Activated naive CD8-positive, alpha-beta T cell treated with anti-CD3 and anti-CD28 coated beads, Interleukin-2, amount 50 U/mL, for 24 hours (primary cell): ENCODE measurements around the gene OBI1.

Experiments
- ATAC-seq: fragments of 150-1000 bp; cut with Tn5 transposase; one replicate; pipeline ENCODE4 v1.10.0; 2021
- DNase-seq: peaks from one replicate; pipeline ENCODE4 v3.0.0; 2021
- H3K27ac Mint-ChIP-seq: one replicate; pipeline ENCODE4 v1.8.0; 2021; ENCODE audit warnings: mild to moderate bottlenecking, mixed read lengths
- H3K27me3 Mint-ChIP-seq: one replicate; pipeline ENCODE4 v1.8.0; 2021; ENCODE audit warnings: mixed read lengths
- H3K36me3 Mint-ChIP-seq: one replicate; pipeline ENCODE4 v1.8.0; 2021; ENCODE audit warnings: low read depth, mixed read lengths
- H3K4me1 Mint-ChIP-seq: one replicate; pipeline ENCODE4 v1.8.0; 2021; ENCODE audit warnings: mixed read lengths
- H3K4me3 Mint-ChIP-seq: one replicate; pipeline ENCODE4 v1.8.0; 2021; ENCODE audit warnings: mild to moderate bottlenecking, moderate library complexity, mixed read lengths
- H3K9me3 Mint-ChIP-seq: one replicate; pipeline ENCODE4 v1.8.0; 2021; ENCODE audit warnings: mixed read lengths

The OBI1 gene

GRCh38 chr13:78601874-78602560, 56.9 kb downstream of the OBI1 start:
- peak overlapping the region; percentile 76 for H3K4me3 Mint-ChIP-seq
- DNase-seq (no peak), ATAC-seq (no peak)
- H3K27me3 Mint-ChIP-seq, result peaks cover 88% of the 10 kb centered on the region
- H3K36me3 Mint-ChIP-seq, result peaks cover 8% of the 10 kb centered on the region
- peak overlapping the region; percentile 69 for H3K27ac Mint-ChIP-seq
- peaks cover 35% of the 10 kb centered on the region for H3K4me1 Mint-ChIP-seq
- H3K9me3 Mint-ChIP-seq, result peaks cover 13% of the 10 kb centered on the region

- H3K9me3 Mint-ChIP-seq, result peaks cover 13% of the 10 kb centered on the region
- DNase-seq, result no peak
- peaks cover 88% of the 10 kb centered on the region for H3K27me3 Mint-ChIP-seq
- peak overlapping the region; percentile 21 for H3K4me3 Mint-ChIP-seq
- peaks cover 34% of the 10 kb centered on the region for H3K4me1 Mint-ChIP-seq
- ATAC-seq, result no peak
- H3K27ac Mint-ChIP-seq, result peak overlapping the region; percentile 18
- peaks cover 8% of the 10 kb centered on the region for H3K36me3 Mint-ChIP-seq
Observed at GRCh38 chr13:78601124-78601873, 57.7 kb downstream of the OBI1 start.

- peak overlapping the region; percentile 2 for H3K4me3 Mint-ChIP-seq
- peak overlapping the region; percentile 9 for H3K27ac Mint-ChIP-seq
- no peak for ATAC-seq
Observed at GRCh38 chr13:78600280-78600883, 58.6 kb downstream of the OBI1 start.

GRCh38 chr13:78599645-78600279, 59.2 kb downstream of the OBI1 start:
- H3K27ac Mint-ChIP-seq, result no peak overlapping the region
- H3K4me3 Mint-ChIP-seq, result peak overlapping the region; percentile 2
- peaks cover 13% of the 10 kb centered on the region for H3K9me3 Mint-ChIP-seq
- peaks cover 8% of the 10 kb centered on the region for H3K36me3 Mint-ChIP-seq
- ATAC-seq (no peak), DNase-seq (no peak)
- H3K4me1 Mint-ChIP-seq, result peaks cover 33% of the 10 kb centered on the region
- peaks cover 86% of the 10 kb centered on the region for H3K27me3 Mint-ChIP-seq

More at GRCh38 chr13:78600280-78600883, 58.6 kb downstream of the OBI1 start:
- peaks cover 86% of the 10 kb centered on the region for H3K27me3 Mint-ChIP-seq
- peaks cover 36% of the 10 kb centered on the region for H3K4me1 Mint-ChIP-seq
- DNase-seq, result no peak
- H3K36me3 Mint-ChIP-seq, result peaks cover 8% of the 10 kb centered on the region
- H3K9me3 Mint-ChIP-seq, result peaks cover 13% of the 10 kb centered on the region

DNA sequence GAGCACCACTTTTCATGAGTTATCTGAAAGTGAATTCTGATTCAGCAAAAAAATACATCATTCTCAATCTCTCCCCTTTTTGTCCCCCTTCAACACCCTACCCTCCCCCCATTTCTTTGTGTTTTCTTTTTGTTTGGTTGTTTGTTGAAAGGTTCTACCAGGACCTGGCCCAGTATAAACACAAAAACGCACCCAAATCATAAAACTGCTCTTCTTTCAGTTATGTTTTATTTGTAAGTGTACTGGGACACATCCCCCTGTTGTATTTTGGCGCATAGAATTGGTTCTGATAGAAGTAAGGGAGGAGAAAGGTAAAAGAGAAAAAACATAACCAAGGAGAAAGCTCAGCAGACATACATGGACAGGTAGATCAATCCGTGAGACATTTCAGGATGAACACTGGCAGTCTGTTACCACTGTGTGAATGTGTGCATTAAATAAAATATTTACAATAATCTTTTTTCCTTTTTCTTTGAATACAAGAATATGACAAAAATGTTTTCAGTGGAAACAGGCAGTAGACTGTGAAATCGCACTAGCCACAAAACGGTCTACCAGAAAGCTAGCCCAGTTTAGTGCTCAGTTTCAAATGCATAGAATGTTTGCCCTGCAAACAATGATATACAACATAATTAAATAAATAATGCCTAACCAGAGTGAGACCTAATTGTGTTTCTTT, 59.9 kb downstream of the OBI1 start:
- peaks cover 19% of the 10 kb centered on the region for H3K9me3 Mint-ChIP-seq
- no peak overlapping the region for H3K27ac Mint-ChIP-seq
- ATAC-seq (no peak), DNase-seq (no peak)
- H3K4me3 Mint-ChIP-seq, result no peak overlapping the region
- H3K27me3 Mint-ChIP-seq, result peaks cover 86% of the 10 kb centered on the region
- peaks cover 30% of the 10 kb centered on the region for H3K4me1 Mint-ChIP-seq
- peaks cover 8% of the 10 kb centered on the region for H3K36me3 Mint-ChIP-seq

GRCh38 chr13:78598116-78598781, 60.7 kb downstream of the OBI1 start:
- Mint-ChIP-seq H3K27me3 (peaks cover 86% of the 10 kb centered on the region), H3K36me3 (peaks cover 8% of the 10 kb centered on the region), H3K4me3 (no peak overlapping the region), H3K9me3 (peaks cover 20% of the 10 kb centered on the region), H3K4me1 (peaks cover 24% of the 10 kb centered on the region), H3K27ac (no peak overlapping the region)
- DNase-seq, result no peak
- ATAC-seq, result no peak

- Mint-ChIP-seq H3K36me3 (peaks cover 8% of the 10 kb centered on the region), H3K27ac (peak overlapping the region; percentile 35), H3K27me3 (peaks cover 89% of the 10 kb centered on the region), H3K9me3 (peaks cover 20% of the 10 kb centered on the region), H3K4me1 (peaks cover 21% of the 10 kb centered on the region), H3K4me3 (no peak overlapping the region)
- DNase-seq (no peak), ATAC-seq (no peak)
Observed at GRCh38 chr13:78597602-78597932, 61.4 kb downstream of the OBI1 start.

- no peak overlapping the region for H3K27ac Mint-ChIP-seq
- no peak for ATAC-seq
- no peak overlapping the region for H3K4me3 Mint-ChIP-seq
- H3K9me3 Mint-ChIP-seq, result peaks cover 22% of the 10 kb centered on the region
- no peak for DNase-seq
- H3K36me3 Mint-ChIP-seq, result peaks cover 10% of the 10 kb centered on the region
- H3K27me3 Mint-ChIP-seq, result peaks cover 90% of the 10 kb centered on the region
- peaks cover 17% of the 10 kb centered on the region for H3K4me1 Mint-ChIP-seq
Observed at GRCh38 chr13:78596736-78597601, 62.0 kb downstream of the OBI1 start.

GRCh38 chr13:78596399-78596735, 62.6 kb downstream of the OBI1 start:
- ATAC-seq (no peak), DNase-seq (no peak)
- Mint-ChIP-seq H3K4me3 (no peak overlapping the region), H3K4me1 (peaks cover 15% of the 10 kb centered on the region), H3K27me3 (peaks cover 93% of the 10 kb centered on the region), H3K27ac (no peak overlapping the region), H3K36me3 (peaks cover 10% of the 10 kb centered on the region), H3K9me3 (peaks cover 27% of the 10 kb centered on the region)

- H3K4me3 Mint-ChIP-seq, result no peak overlapping the region
- peaks cover 10% of the 10 kb centered on the region for H3K4me1 Mint-ChIP-seq
- ATAC-seq (peak; percentile 61), DNase-seq (no peak)
- peaks cover 30% of the 10 kb centered on the region for H3K9me3 Mint-ChIP-seq
- H3K36me3 Mint-ChIP-seq, result peaks cover 10% of the 10 kb centered on the region
- H3K27ac Mint-ChIP-seq, result no peak overlapping the region
- H3K27me3 Mint-ChIP-seq, result peaks cover 90% of the 10 kb centered on the region
Observed at GRCh38 chr13:78595495-78596398, 63.2 kb downstream of the OBI1 start.

DNA sequence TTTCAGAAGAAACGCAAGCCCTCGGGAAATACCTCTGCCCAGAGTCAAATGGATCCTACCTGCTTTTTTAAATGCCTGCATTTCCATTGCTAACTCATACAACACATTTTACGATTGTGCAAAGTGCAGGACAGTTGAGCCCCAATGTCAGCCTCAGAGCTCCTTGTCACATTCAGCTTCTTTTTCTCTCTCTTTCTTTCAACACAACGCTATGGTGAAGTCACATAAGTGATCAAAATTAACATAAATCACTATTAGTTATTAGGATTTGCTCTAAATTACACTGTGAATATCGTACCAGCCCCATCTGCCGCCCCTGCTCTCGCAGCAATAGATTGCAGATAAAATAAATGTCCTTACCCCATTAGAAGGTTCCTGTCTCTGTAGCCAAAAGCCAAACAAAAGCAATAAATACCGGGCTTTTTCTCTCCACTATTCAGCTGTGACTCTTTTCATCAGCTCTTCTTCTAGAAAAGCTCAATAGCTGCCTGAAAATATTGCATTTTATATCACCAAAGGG, 64.4 kb downstream of the OBI1 start:
- Mint-ChIP-seq H3K36me3 (peaks cover 8% of the 10 kb centered on the region), H3K4me1 (peaks cover 4% of the 10 kb centered on the region), H3K4me3 (no peak overlapping the region), H3K27ac (peak overlapping the region; percentile 52), H3K27me3 (peaks cover 88% of the 10 kb centered on the region), H3K9me3 (peaks cover 30% of the 10 kb centered on the region)
- DNase-seq (no peak), ATAC-seq (no peak)

GRCh38 chr13:78593652-78594455, 65.1 kb downstream of the OBI1 start:
- peaks cover 33% of the 10 kb centered on the region for H3K9me3 Mint-ChIP-seq
- H3K36me3 Mint-ChIP-seq, result peaks cover 6% of the 10 kb centered on the region
- peaks cover 89% of the 10 kb centered on the region for H3K27me3 Mint-ChIP-seq
- H3K4me1 Mint-ChIP-seq, result peaks cover 4% of the 10 kb centered on the region
- H3K27ac Mint-ChIP-seq, result peak overlapping the region; percentile 52
- ATAC-seq, result no peak
- no peak for DNase-seq
- H3K4me3 Mint-ChIP-seq, result no peak overlapping the region
